Mesothelial cell of epicardium (in vitro differentiated cells): ENCODE measurements around the gene ISOC2. TPM values are rescaled to one million over a fixed set of nuclear protein-coding genes. Genes with fewer than 3 reads are reported as not detected.

Source experiments
- DNase-seq, 2 experiments: peaks; one replicate each; pipeline ENCODE4 v3.0.0; 2021; ENCODE audit warnings: low spot score in 2 of 2; ENCODE audit not compliant: unreplicated experiment in 2 of 2
- H3K27ac Mint-ChIP-seq: 2 replicates; pipeline ENCODE4 v1.8.0; 2021; ENCODE audit warnings: mixed read lengths
- H3K27me3 Mint-ChIP-seq: 2 replicates; pipeline ENCODE4 v1.8.0; 2021; ENCODE audit warnings: low read depth, mixed read lengths
- H3K36me3 Mint-ChIP-seq: 2 replicates; pipeline ENCODE4 v1.8.0; 2021; ENCODE audit warnings: mixed read lengths
- H3K4me1 Mint-ChIP-seq: 2 replicates; pipeline ENCODE4 v1.8.0; 2021; ENCODE audit warnings: mixed read lengths
- H3K4me3 Mint-ChIP-seq: 2 replicates; pipeline ENCODE4 v1.8.0; 2021; ENCODE audit warnings: mild to moderate bottlenecking, moderate library complexity, mixed read lengths
- H3K9me3 Mint-ChIP-seq: 2 replicates; pipeline ENCODE4 v1.8.0; 2021; ENCODE audit warnings: mixed read lengths
- total RNA-seq: library from RNA; stranded (reverse); gene quantifications from 3 replicates; pipeline ENCODE4 v1.2.1, GENCODE V29; 2021
- TF ChIP-seq, protein P1 (sequence below): fragments of 200-600 bp; sonication (generic); IDR thresholded peaks from one replicate; pipeline ENCODE4 v1.5.0; 2021; ENCODE audit warnings: antibody characterized with exemption; ENCODE audit not compliant: unreplicated experiment

The ISOC2 gene
- total RNA-seq, 1 donor from 2014 or later = 35.0 TPM

DNA sequence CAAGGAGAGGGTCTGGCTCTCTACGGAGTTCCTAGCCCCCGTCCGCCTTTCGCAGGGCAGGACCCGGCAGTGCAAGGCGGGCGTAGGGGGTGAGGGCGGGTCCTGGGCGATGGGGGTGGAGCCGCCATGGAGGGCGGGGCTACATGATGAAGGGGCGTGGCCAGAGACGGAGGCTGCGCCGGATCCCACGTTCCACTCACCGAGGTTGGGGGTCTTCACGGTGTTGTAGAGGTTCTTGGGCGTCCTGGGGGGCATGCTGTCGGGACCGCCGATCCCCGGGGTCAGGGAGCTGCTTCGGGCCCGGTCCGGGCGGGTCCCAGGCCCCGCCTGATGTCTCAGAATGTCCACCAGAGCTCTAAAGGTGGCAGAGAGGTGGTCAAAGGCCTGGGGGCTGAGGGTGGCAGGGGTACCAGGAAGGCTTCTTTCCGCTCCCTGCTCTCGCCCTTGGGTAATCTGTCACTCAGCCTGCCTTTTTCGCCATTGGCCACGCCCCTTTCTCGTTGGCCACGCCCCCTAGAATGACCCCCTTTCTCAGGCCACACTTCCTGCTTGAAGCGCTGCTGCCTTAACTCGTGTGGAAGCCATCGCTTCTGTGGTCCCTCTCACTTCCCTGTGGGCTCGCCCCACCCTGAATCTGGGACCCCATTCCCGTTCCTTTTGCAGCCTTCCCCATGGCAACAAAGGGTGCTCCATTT lies 20.9 kb downstream of the ISOC2 start:
- Mint-ChIP-seq H3K36me3 (no peaks in the 10 kb centered on the region), H3K27me3 (peaks cover 83% of the 10 kb centered on the region), H3K27ac (no peak overlapping the region), H3K4me1 (peaks cover 16% of the 10 kb centered on the region), H3K9me3 (no peaks in the 10 kb centered on the region), H3K4me3 (no peak overlapping the region)
- no peak for DNase-seq
- TF ChIP-seq, protein P1, sequence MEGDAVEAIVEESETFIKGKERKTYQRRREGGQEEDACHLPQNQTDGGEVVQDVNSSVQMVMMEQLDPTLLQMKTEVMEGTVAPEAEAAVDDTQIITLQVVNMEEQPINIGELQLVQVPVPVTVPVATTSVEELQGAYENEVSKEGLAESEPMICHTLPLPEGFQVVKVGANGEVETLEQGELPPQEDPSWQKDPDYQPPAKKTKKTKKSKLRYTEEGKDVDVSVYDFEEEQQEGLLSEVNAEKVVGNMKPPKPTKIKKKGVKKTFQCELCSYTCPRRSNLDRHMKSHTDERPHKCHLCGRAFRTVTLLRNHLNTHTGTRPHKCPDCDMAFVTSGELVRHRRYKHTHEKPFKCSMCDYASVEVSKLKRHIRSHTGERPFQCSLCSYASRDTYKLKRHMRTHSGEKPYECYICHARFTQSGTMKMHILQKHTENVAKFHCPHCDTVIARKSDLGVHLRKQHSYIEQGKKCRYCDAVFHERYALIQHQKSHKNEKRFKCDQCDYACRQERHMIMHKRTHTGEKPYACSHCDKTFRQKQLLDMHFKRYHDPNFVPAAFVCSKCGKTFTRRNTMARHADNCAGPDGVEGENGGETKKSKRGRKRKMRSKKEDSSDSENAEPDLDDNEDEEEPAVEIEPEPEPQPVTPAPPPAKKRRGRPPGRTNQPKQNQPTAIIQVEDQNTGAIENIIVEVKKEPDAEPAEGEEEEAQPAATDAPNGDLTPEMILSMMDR = no peak

DNA sequence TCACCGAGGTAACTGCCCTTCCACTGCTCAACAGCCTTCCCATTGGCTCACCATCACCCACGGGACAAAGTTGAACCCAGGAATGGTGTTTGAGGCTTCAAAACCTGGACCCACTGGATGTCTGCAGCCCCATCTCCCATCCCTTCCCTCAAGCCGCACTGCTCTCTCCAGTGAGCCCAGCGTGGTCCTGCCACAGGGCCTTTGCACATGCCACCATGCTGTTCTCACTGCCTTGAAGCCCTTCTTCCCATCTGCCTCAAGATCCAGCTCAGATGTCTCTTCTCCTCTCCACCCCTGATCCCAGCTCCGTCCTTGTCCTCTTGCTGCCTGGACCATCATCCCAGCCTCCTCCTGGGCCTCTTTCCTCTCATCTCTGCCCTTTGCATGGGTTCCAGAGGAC lies 22.4 kb downstream of the ISOC2 start:
- H3K27ac Mint-ChIP-seq = no peak overlapping the region
- peaks cover 68% of the 10 kb centered on the region for H3K27me3 Mint-ChIP-seq
- DNase-seq = no peak
- H3K9me3 Mint-ChIP-seq = no peaks in the 10 kb centered on the region
- no peaks in the 10 kb centered on the region for H3K36me3 Mint-ChIP-seq
- H3K4me3 Mint-ChIP-seq = no peak overlapping the region
- peaks cover 16% of the 10 kb centered on the region for H3K4me1 Mint-ChIP-seq
- TF ChIP-seq, protein P1 = no peak

DNA sequence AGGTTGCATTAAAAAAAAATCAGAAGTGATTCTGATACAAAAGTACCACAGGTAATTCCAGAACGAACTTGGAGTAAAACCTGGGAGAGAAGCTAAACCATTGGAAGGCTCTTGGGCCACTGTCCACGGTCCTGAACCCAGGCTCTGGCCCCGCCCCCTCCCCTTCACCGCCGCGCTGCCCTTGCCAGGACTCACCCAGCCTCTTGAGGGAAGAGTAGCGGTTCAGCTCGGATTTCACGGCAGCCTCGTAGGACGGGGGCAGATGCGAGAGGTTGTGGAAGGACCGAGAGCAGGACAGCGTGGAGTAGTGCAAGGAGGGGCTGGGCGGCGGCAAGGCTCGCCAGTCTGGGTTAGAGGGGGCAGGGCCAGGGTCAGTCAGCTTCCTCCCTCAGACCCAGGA lies 24.0 kb downstream of the ISOC2 start:
- Mint-ChIP-seq H3K36me3 (no peaks in the 10 kb centered on the region), H3K27ac (no peak overlapping the region), H3K4me1 (peaks cover 13% of the 10 kb centered on the region), H3K4me3 (no peak overlapping the region), H3K9me3 (no peaks in the 10 kb centered on the region), H3K27me3 (peaks cover 53% of the 10 kb centered on the region)
- TF ChIP-seq, protein P1 = no peak
- DNase-seq = peak in 1 of 2 experiments; percentile 83

DNA sequence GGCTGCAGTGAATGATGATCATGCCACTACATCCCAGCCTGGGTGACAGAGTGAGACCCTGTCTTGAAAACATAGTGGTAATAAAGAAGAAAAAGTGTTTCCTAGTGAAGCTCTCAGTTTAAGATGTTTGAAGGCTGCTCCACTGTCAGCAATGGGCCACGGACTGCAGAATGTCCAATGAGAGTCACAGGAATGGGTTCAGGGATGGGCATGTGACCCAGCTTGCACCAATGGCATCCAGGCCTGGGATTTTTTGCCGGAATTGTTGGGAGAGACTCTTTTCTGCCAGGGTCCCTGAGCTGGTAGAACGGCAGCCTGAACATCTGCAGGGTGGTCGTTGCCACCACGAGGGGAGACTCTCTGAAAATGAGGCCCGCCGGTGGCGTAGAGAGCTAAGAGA lies 24.6 kb downstream of the ISOC2 start:
- Mint-ChIP-seq H3K9me3 (no peaks in the 10 kb centered on the region), H3K36me3 (no peaks in the 10 kb centered on the region), H3K4me1 (peaks cover 13% of the 10 kb centered on the region), H3K27me3 (peaks cover 51% of the 10 kb centered on the region), H3K4me3 (no peak overlapping the region), H3K27ac (no peak overlapping the region)
- TF ChIP-seq, protein P1 = no peak
- no peak for DNase-seq

DNA sequence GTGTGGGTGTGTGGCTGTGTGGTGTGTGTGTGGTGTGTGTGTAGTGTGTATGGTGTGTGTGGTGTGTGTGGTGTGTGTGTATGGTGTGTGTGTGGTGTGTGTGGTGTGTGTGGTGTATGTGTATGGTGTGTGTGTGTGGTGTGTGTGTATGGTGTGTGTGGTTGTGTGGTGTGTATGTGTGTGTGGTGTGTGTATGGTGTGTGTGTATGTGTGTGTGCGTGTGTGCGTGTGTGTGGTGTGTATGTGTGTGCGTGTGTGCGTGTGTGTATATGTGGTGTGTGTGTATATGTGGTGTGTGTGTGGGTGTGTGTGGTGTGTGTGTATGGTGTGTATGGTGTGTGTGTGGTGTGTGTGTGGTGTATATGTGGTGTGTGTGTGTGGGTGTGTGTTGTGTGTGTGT lies 26.4 kb downstream of the ISOC2 start:
- H3K27ac Mint-ChIP-seq = no peak overlapping the region
- H3K4me1 Mint-ChIP-seq = peaks cover 4% of the 10 kb centered on the region
- TF ChIP-seq, protein P1 = no peak
- DNase-seq = no peak
- H3K4me3 Mint-ChIP-seq = no peak overlapping the region
- H3K36me3 Mint-ChIP-seq = no peaks in the 10 kb centered on the region
- peaks cover 33% of the 10 kb centered on the region for H3K27me3 Mint-ChIP-seq
- peaks cover 5% of the 10 kb centered on the region for H3K9me3 Mint-ChIP-seq
